GM23338 (cell line): Measurements from ENCODE around the gene ZPLD1. TPM values are rescaled to one million over a fixed set of nuclear protein-coding genes. Genes with fewer than 3 reads are reported as not detected.

Experiments
- ATAC-seq: fragments of 200-7000 bp; cut with Tn5 transposase; 3 replicates; pipeline ENCODE4 v1.9.1; 2020
- DNase-seq: peaks from one replicate; pipeline ENCODE4 v3.0.0-alpha.2; 2015; ENCODE audit warnings: low spot score
- H2AFZ ChIP-seq: fragments of 200-600 bp; sonication (generic); 2 replicates; pipeline ENCODE4 v1.8.0; 2016; ENCODE audit warnings: antibody characterized with exemption, mild to moderate bottlenecking, moderate library complexity
- H3F3A ChIP-seq: fragments of 200-600 bp; sonication (generic); replicated peaks from 2 replicates; pipeline ENCODE4 v1.8.0; 2017; ENCODE audit warnings: antibody characterized with exemption, mixed run types, low read depth
- H3K27ac ChIP-seq: fragments of 200-600 bp; sonication (generic); 2 replicates; pipeline ENCODE4 v1.6.1; 2016; ENCODE audit warnings: low read depth
- H3K27me3 ChIP-seq: fragments of 200-600 bp; sonication (generic); 2 replicates; pipeline ENCODE4 v1.8.0; 2016; ENCODE audit warnings: mild to moderate bottlenecking, mixed run types, moderate library complexity; ENCODE audit not compliant: insufficient read depth
- H3K36me3 ChIP-seq: fragments of 200-600 bp; sonication (generic); 2 replicates; pipeline ENCODE4 v1.8.0; 2016; ENCODE audit warnings: mild to moderate bottlenecking; ENCODE audit not compliant: insufficient read depth
- H3K4me1 ChIP-seq: fragments of 200-600 bp; sonication (generic); 2 replicates; pipeline ENCODE4 v1.8.0; 2016; ENCODE audit warnings: mild to moderate bottlenecking, moderate library complexity; ENCODE audit not compliant: insufficient read depth
- H3K4me2 ChIP-seq: fragments of 200-600 bp; sonication (generic); 2 replicates; pipeline ENCODE4 v1.7.1; 2017; ENCODE audit warnings: mixed run types
- H3K4me3 ChIP-seq: fragments of 200-600 bp; sonication (generic); 2 replicates; pipeline ENCODE4 v1.6.1; 2016; ENCODE audit warnings: mixed run types
- H3K79me2 ChIP-seq: fragments of 200-600 bp; sonication (generic); replicated peaks from 2 replicates; pipeline ENCODE4 v1.8.0; 2017; ENCODE audit warnings: mild to moderate bottlenecking; ENCODE audit not compliant: insufficient read depth
- H3K9me2 ChIP-seq: fragments of 200-600 bp; sonication (generic); 2 replicates; pipeline ENCODE4 v1.8.0; 2017; ENCODE audit not compliant: insufficient read depth
- H4K20me1 ChIP-seq: fragments of 200-600 bp; sonication (generic); replicated peaks from 2 replicates; pipeline ENCODE4 v1.8.0; 2017; ENCODE audit warnings: mild to moderate bottlenecking; ENCODE audit not compliant: insufficient read depth
- H3K27ac Mint-ChIP-seq: 2 replicates; pipeline ENCODE4 v1.8.0; 2020; ENCODE audit warnings: inconsistent platforms, mild to moderate bottlenecking, moderate library complexity, mixed read lengths
- H3K27me3 Mint-ChIP-seq: 3 replicates; pipeline ENCODE4 v1.8.0; 2022; ENCODE audit warnings: low read depth, mild to moderate bottlenecking, moderate library complexity, mixed read lengths, inconsistent platforms; ENCODE audit not compliant: insufficient read depth, poor library complexity
- H3K36me3 Mint-ChIP-seq: 3 replicates; pipeline ENCODE4 v1.8.0; 2021; ENCODE audit warnings: low read depth, mild to moderate bottlenecking, inconsistent platforms, moderate library complexity, mixed read lengths
- H3K4me1 Mint-ChIP-seq: 3 replicates; pipeline ENCODE4 v1.8.0; 2020; ENCODE audit warnings: mild to moderate bottlenecking, inconsistent platforms, mixed read lengths
- H3K4me3 Mint-ChIP-seq: 3 replicates; pipeline ENCODE4 v1.8.0; 2021; ENCODE audit warnings: moderate library complexity, mild to moderate bottlenecking, inconsistent platforms, mixed read lengths
- H3K9me3 Mint-ChIP-seq: 3 replicates; pipeline ENCODE4 v1.8.0; 2020; ENCODE audit warnings: moderate library complexity, mild to moderate bottlenecking, inconsistent platforms, mixed read lengths
- NANOG ChIP-seq: IDR thresholded peaks from 2 replicates; pipeline ENCODE4 v1.6.1; 2016; ENCODE audit warnings: antibody characterized with exemption, borderline replicate concordance
- polyA plus RNA-seq: library from polyadenylated mRNA; unstranded; fragments of >200 nt; fragmentation: Nextera tagmentation; extraction: Ambion mirVana; gene quantifications from 2 replicates; pipeline ENCODE4 v1.2.1, GENCODE V29; 2016
- total RNA-seq: library from RNA; depleted of rRNA; stranded (reverse); fragments of >200 nt; shearing (Covaris generic); gene quantifications from 2 replicates; pipeline ENCODE4 v1.2.3, GENCODE V29; 2014
- TF ChIP-seq, protein P1 (sequence below): fragments of 250-450 bp; sonication (Bioruptor Pico); IDR thresholded peaks from 2 replicates; pipeline ENCODE4 v1.5.0; 2020; ENCODE audit warnings: mild to moderate bottlenecking, moderate library complexity
- TF ChIP-seq, protein P2 (sequence below), 2 experiments: fragments of 200-600 bp in 1 of 2; sonication (generic) in 1 of 2; conservative IDR thresholded peaks; 2 replicates each; pipeline versions ENCODE4 v1.5.1 to v1.6.1; 2016 to 2017; ENCODE audit warnings: antibody characterized with exemption in 2 of 2, low read depth in 2 of 2, mild to moderate bottlenecking in 2 of 2, moderate library complexity in 1 of 2

The ZPLD1 gene
- total and polyA plus RNA-seq, 2 experiments from 2014 or later, result not detected

DNA sequence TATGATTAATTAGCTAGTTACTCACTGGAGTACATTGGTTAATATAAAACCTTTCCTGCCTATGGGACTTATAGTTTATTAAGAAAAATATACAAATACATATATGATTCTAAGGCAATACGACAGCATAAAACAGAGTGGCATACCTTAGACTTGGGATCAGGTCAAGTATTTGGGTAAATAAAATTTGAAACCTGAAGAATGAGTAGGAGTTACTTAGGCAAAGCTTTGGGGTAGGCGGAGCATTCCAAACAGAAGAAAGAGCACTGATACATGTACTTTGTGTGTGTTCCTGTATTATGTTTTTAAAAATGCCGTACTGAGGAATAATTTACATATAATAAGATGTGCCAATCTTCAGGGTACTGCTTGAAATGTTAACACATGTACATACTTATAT, 15.1 kb downstream of the ZPLD1 start (continued):
- TF ChIP-seq, protein P1, sequence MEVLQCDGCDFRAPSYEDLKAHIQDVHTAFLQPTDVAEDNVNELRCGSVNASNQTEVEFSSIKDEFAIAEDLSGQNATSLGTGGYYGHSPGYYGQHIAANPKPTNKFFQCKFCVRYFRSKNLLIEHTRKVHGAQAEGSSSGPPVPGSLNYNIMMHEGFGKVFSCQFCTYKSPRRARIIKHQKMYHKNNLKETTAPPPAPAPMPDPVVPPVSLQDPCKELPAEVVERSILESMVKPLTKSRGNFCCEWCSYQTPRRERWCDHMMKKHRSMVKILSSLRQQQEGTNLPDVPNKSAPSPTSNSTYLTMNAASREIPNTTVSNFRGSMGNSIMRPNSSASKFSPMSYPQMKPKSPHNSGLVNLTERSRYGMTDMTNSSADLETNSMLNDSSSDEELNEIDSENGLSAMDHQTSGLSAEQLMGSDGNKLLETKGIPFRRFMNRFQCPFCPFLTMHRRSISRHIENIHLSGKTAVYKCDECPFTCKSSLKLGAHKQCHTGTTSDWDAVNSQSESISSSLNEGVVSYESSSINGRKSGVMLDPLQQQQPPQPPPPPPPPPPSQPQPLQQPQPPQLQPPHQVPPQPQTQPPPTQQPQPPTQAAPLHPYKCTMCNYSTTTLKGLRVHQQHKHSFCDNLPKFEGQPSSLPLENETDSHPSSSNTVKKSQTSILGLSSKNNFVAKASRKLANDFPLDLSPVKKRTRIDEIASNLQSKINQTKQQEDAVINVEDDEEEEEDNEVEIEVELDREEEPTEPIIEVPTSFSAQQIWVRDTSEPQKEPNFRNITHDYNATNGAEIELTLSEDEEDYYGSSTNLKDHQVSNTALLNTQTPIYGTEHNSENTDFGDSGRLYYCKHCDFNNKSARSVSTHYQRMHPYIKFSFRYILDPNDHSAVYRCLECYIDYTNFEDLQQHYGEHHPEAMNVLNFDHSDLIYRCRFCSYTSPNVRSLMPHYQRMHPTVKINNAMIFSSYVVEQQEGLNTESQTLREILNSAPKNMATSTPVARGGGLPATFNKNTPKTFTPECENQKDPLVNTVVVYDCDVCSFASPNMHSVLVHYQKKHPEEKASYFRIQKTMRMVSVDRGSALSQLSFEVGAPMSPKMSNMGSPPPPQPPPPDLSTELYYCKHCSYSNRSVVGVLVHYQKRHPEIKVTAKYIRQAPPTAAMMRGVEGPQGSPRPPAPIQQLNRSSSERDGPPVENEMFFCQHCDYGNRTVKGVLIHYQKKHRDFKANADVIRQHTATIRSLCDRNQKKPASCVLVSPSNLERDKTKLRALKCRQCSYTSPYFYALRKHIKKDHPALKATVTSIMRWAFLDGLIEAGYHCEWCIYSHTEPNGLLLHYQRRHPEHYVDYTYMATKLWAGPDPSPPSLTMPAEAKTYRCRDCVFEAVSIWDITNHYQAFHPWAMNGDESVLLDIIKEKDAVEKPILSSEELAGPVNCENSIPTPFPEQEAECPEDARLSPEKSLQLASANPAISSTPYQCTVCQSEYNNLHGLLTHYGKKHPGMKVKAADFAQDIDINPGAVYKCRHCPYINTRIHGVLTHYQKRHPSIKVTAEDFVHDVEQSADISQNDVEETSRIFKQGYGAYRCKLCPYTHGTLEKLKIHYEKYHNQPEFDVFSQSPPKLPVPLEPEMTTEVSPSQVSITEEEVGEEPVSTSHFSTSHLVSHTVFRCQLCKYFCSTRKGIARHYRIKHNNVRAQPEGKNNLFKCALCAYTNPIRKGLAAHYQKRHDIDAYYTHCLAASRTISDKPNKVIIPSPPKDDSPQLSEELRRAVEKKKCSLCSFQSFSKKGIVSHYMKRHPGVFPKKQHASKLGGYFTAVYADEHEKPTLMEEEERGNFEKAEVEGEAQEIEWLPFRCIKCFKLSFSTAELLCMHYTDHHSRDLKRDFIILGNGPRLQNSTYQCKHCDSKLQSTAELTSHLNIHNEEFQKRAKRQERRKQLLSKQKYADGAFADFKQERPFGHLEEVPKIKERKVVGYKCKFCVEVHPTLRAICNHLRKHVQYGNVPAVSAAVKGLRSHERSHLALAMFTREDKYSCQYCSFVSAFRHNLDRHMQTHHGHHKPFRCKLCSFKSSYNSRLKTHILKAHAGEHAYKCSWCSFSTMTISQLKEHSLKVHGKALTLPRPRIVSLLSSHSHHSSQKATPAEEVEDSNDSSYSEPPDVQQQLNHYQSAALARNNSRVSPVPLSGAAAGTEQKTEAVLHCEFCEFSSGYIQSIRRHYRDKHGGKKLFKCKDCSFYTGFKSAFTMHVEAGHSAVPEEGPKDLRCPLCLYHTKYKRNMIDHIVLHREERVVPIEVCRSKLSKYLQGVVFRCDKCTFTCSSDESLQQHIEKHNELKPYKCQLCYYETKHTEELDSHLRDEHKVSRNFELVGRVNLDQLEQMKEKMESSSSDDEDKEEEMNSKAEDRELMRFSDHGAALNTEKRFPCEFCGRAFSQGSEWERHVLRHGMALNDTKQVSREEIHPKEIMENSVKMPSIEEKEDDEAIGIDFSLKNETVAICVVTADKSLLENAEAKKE (CRISPR knock-in tag), result no peak

DNA sequence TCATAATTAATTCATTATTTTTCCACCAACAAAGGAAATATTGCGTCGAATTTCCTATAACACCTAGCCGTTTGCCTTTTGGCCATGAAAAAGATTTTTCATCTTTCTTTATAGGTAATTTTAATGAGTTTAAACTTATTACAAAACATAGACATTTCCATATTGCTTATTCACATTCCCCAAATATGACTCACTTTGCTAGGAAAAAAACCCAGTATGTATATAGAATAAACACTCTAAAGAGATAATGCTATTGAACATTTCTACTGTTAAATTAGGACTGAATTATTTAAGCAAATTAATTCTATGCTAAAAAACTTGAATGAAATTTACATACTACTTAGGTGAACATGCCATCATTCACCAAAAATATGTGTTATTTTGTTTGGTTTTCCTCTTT, 16.2 kb downstream of the ZPLD1 start:
- Histone ChIP-seq H3K4me3 (no peak overlapping the region), H3K4me2 (no peak overlapping the region), H3K9me2 (no peaks in the 10 kb centered on the region), H3K36me3 (no peaks in the 10 kb centered on the region), H3F3A (no peaks in the 10 kb centered on the region), H3K27ac (no peak overlapping the region), H3K4me1 (no peaks in the 10 kb centered on the region), H2AFZ (no peak overlapping the region), H3K27me3 (no peaks in the 10 kb centered on the region), H4K20me1 (no peaks in the 10 kb centered on the region), H3K79me2 (no peaks in the 10 kb centered on the region)
- H3K27me3 Mint-ChIP-seq, result no peaks in the 10 kb centered on the region
- H3K27ac Mint-ChIP-seq, result no peak overlapping the region
- no peaks in the 10 kb centered on the region for H3K9me3 Mint-ChIP-seq
- no peaks in the 10 kb centered on the region for H3K36me3 Mint-ChIP-seq
- TF ChIP-seq NANOG, result no peak
- TF ChIP-seq, protein P2, sequence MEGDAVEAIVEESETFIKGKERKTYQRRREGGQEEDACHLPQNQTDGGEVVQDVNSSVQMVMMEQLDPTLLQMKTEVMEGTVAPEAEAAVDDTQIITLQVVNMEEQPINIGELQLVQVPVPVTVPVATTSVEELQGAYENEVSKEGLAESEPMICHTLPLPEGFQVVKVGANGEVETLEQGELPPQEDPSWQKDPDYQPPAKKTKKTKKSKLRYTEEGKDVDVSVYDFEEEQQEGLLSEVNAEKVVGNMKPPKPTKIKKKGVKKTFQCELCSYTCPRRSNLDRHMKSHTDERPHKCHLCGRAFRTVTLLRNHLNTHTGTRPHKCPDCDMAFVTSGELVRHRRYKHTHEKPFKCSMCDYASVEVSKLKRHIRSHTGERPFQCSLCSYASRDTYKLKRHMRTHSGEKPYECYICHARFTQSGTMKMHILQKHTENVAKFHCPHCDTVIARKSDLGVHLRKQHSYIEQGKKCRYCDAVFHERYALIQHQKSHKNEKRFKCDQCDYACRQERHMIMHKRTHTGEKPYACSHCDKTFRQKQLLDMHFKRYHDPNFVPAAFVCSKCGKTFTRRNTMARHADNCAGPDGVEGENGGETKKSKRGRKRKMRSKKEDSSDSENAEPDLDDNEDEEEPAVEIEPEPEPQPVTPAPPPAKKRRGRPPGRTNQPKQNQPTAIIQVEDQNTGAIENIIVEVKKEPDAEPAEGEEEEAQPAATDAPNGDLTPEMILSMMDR (conservative IDR thresholded peaks at IDR 0.05; ENCODE audit: low read depth in 2 of 2), result no peak
- no peak for DNase-seq
- H3K4me3 Mint-ChIP-seq, result no peak overlapping the region
- peaks cover 3% of the 10 kb centered on the region; the same call in 1 of the 3 replicates for H3K4me1 Mint-ChIP-seq
- no peak for ATAC-seq
